ENCODE data around the gene CHD5.

The CHD5 gene

DNA sequence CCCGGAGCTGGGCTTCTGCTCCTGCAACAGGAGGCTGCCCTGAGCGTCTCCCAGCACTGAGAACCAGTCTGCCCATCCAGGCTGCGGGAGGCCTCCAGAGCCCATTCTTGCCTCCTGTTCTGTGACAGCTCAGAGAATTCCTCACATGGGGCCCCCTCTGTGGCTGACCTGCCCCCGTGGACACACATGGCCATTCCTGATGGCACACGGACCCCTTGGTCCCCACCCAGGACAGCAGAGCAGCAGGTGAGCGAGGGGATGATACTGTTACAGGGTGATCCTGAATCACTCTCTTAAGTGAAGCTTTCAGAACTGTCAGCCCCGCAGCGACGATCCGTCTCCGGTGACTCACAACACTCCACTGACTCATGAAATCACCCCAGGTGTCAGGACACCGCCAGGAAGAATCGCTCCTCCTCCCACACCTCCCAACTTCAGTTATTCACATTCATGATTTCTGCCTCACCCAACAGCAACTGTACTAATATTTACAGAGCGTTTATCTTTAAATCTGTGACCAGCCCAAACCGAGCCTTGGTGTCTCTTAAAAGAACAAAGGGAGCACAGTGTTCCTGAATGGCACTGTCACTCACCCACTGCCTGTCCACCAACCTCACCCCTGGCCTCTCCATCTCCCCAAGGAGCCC lies 22.5 kb downstream of the CHD5 start:
- no peak for DNase-seq (ENCODE audit: extremely low read depth, insufficient read length)
- TF ChIP-seq, protein P1, sequence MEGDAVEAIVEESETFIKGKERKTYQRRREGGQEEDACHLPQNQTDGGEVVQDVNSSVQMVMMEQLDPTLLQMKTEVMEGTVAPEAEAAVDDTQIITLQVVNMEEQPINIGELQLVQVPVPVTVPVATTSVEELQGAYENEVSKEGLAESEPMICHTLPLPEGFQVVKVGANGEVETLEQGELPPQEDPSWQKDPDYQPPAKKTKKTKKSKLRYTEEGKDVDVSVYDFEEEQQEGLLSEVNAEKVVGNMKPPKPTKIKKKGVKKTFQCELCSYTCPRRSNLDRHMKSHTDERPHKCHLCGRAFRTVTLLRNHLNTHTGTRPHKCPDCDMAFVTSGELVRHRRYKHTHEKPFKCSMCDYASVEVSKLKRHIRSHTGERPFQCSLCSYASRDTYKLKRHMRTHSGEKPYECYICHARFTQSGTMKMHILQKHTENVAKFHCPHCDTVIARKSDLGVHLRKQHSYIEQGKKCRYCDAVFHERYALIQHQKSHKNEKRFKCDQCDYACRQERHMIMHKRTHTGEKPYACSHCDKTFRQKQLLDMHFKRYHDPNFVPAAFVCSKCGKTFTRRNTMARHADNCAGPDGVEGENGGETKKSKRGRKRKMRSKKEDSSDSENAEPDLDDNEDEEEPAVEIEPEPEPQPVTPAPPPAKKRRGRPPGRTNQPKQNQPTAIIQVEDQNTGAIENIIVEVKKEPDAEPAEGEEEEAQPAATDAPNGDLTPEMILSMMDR (IDR thresholded peaks at IDR 0.05; ENCODE audit: insufficient read depth, low read length, poor library complexity, severe bottlenecking), result no peak
- H3K27me3 ChIP-seq (replicated peaks; ENCODE audit: control insufficient read depth, insufficient read depth, low read length), result no peaks in the 10 kb centered on the region
- H3K36me3 ChIP-seq (ENCODE audit: control insufficient read depth, insufficient read depth, low read length), result no peaks in the 10 kb centered on the region
- no peak overlapping the region for H3K4me3 ChIP-seq (replicated peaks; ENCODE audit: low read depth, low read length)

DNA sequence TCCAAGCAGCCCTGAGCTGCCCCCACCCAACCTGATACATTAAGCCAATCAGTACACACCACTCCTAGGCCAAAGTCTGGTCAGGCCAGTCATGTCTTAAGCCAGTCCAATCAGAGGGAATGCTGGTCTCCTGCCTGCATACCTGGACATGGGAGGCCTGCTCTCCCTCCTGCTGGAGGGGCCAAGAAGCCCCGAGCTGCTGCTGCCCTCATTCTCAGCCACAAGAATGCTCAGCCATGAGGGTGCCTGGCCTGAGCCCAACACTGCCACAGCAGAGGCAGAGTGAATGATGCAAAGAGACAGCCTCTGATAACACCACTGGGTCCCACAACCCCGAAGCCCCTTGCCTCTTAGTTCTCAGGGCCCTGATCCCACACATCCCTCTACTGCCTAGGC lies 23.0 kb downstream of the CHD5 start:
- no peaks in the 10 kb centered on the region for H3K27me3 ChIP-seq (replicated peaks; ENCODE audit: control insufficient read depth, insufficient read depth, low read length)
- TF ChIP-seq, protein P1 (IDR thresholded peaks at IDR 0.05; ENCODE audit: insufficient read depth, low read length, poor library complexity, severe bottlenecking), result no peak
- H3K4me3 ChIP-seq (replicated peaks; ENCODE audit: low read depth, low read length), result no peak overlapping the region
- H3K36me3 ChIP-seq (ENCODE audit: control insufficient read depth, insufficient read depth, low read length), result no peaks in the 10 kb centered on the region
- no peak for DNase-seq (ENCODE audit: extremely low read depth, insufficient read length)

DNA sequence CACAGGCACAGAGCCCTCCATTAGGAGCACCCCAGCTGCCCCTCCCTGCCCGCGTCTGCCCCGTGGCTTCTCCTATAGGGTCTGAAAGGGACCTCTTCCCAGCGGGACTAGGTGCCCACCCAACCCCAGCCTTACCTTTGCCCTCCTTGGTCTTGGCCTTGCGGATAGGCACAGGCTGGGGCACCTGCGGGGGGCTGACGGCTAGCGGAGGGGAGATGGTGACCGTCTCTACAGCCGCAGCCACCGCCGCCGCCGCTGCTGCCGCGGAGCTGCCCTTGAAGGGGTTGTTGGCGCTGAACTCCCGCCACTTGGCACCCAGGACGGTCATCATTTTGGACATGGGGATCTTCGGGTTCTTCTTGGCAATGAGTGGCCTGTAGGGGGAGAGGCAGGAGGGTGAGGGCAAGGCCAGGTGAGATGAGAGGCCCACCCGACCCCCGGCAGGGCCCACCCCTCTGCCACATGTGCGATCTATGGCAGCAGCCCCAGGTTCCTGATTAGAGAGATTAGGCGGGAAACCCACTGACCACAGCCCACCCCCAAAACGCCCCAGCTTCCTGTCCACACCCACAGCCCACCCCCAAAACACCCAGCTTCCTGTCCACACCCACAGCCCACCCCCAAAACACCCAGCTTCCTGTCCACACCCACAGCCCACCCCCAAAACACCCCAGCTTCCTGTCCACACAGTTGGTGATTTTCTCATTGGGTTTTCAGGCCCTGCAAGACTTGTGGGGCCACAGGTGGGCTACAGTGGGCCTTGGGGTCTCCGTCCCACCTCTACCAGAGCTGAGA lies 25.4 kb downstream of the CHD5 start:
- Histone ChIP-seq H3K36me3 (ENCODE audit: control insufficient read depth, insufficient read depth, low read length) (no peaks in the 10 kb centered on the region), H3K27me3 (replicated peaks; ENCODE audit: control insufficient read depth, insufficient read depth, low read length) (no peaks in the 10 kb centered on the region), H3K4me3 (replicated peaks; ENCODE audit: low read depth, low read length) (no peak overlapping the region)
- TF ChIP-seq, protein P1 (IDR thresholded peaks at IDR 0.05; ENCODE audit: insufficient read depth, low read length, poor library complexity, severe bottlenecking), result no peak
- no peak for DNase-seq (ENCODE audit: extremely low read depth, insufficient read length)

DNA sequence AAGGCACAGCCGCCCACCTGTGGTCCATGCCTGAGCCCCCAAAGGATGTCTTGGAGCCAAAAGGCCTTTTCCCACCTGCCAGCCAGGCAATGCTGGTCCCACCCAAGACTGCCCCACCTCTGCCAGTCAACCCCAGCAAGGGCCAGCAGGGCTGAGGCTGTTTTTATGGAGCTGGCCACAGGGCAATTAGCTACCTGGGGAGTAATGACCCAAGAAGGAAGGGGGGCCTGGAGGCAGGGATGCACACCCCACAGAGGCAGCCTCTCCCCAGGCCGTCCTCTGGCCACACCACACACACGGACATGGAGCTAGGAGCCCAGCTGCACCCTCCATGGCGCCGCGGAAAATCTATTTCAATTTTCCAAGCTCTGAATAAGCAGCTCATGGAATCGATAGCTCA lies 27.2 kb downstream of the CHD5 start:
- H3K36me3 ChIP-seq (ENCODE audit: control insufficient read depth, insufficient read depth, low read length), result no peaks in the 10 kb centered on the region
- H3K4me3 ChIP-seq (replicated peaks; ENCODE audit: low read depth, low read length), result no peak overlapping the region
- TF ChIP-seq, protein P1 (IDR thresholded peaks at IDR 0.05; ENCODE audit: insufficient read depth, low read length, poor library complexity, severe bottlenecking), result no peak
- no peak for DNase-seq (ENCODE audit: extremely low read depth, insufficient read length)
- H3K27me3 ChIP-seq (replicated peaks; ENCODE audit: control insufficient read depth, insufficient read depth, low read length), result no peaks in the 10 kb centered on the region

DNA sequence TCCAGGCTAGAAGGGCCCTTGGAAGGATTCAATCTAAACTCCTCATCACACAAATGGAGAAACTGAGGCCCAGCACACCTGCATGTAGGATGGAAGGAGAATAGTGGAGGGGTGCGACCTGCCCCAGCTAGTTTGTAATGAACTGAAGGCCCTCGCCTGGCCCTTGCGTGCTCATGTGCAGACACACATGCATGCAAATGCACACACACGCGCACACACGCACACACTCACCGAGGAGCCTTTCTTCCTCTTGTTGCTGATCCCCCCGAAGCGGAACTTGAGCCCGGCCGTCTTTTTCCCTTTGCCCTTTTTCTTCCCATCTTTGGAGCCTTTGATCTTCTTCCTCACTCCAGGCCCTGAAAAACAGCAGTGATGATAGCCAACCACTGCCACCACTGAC lies 27.9 kb downstream of the CHD5 start:
- no peak overlapping the region for H3K4me3 ChIP-seq (replicated peaks; ENCODE audit: low read depth, low read length)
- H3K27me3 ChIP-seq (replicated peaks; ENCODE audit: control insufficient read depth, insufficient read depth, low read length), result no peaks in the 10 kb centered on the region
- no peak for DNase-seq (ENCODE audit: extremely low read depth, insufficient read length)
- H3K36me3 ChIP-seq (ENCODE audit: control insufficient read depth, insufficient read depth, low read length), result no peaks in the 10 kb centered on the region
- TF ChIP-seq, protein P1 (IDR thresholded peaks at IDR 0.05; ENCODE audit: insufficient read depth, low read length, poor library complexity, severe bottlenecking), result no peak
